GM12801 (cell line): ENCODE results near the gene NFIB.

ENCODE experiments used
- CTCF ChIP-seq: IDR thresholded peaks from one replicate; pipeline ENCODE4 v1.5.1; 2011; ENCODE audit warnings: control low read depth; ENCODE audit not compliant: insufficient read length; ENCODE audit errors: extremely low read depth

Gene NFIB

DNA sequence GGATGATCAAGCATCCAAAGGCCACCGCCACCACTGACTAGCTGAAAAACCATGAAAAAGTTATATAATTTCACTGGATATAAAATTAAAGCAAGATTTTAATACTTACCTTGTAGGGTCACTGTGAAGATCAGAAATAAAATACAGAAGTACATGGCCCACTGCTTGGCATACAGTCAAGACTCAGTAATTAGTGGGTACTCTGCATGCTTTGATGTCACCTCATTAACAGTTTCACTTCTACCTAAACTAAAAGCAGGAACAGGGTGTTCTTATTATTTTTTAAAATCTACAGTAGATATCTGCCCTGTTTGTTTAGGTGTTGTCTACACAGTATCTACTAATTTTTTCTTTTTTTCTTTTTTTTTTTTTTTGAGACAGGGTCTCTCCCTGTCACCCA, 66.4 kb downstream of the NFIB start:
- TF ChIP-seq CTCF, result no peak

- no peak for TF ChIP-seq CTCF
Measured at GRCh38 chr9:14246951-14247350, 67.0 kb downstream of the NFIB start.

GRCh38 chr9:14245901-14246525, 67.9 kb downstream of the NFIB start:
- no peak for TF ChIP-seq CTCF

GRCh38 chr9:14243514-14244042, 70.4 kb downstream of the NFIB start:
- no peak for TF ChIP-seq CTCF

DNA sequence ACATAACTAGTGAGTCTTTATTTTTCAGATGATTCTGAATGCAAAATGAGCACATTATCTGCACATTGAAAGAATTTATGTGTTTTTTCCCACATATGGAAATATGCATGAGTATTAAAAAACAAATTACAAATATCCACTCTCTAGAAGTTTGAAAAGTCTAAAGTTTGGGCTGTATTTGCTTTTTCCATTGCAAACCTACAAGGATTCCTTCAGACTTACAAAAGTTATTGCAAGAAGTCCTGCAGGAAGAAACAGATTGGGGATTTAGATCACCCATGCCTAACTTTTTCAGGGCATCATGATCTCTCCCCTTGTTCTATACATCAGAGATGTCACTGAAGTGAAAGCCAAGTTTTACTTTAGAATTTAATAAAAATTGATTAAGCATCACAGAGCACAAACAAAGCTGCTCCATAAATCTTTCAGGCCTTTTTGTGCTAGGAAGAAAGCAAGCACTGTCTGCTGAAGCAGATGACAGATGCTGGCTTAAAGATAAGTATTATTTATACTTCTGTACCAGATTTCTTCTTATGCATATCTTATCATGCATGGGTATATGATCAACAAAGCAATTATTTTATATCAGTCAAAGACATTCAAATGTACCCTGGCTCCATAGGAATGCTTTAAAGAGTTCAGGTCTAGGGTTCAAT, 71.7 kb downstream of the NFIB start:
- TF ChIP-seq CTCF, result no peak

- TF ChIP-seq CTCF, result no peak
Measured at GRCh38 chr9:14240537-14240936, 73.4 kb downstream of the NFIB start.

DNA sequence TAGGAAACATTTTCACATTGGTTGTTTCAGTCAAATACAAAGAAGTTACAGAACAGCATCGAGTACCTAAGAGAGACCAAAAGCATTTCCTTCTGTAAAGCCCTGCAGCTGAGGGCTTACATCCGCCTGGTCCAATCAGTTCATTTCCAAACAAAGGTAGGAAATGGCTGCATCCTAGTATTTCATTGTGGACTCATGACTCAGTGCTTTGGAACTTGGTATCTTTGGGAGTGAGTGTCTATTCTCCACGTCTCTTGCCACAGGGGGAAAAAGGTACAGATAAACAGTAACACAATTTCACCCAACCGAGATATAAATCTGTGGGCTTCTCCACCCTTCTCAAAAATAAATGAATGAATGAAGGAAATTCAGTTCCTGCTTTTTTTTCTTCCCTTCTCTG, 75.4 kb downstream of the NFIB start:
- TF ChIP-seq CTCF, result no peak
